Heart left ventricle (tissue), 13 donors: ENCODE results near the gene DAB1.

Experiments
- POLR2A ChIP-seq, 2 donors: fragments of 450-650 bp; IDR thresholded peaks; one replicate each; pipeline ENCODE4 v1.6.1; 2017; ENCODE audit warnings: antibody characterized with exemption in 2 of 2, mild to moderate bottlenecking in 2 of 2, moderate library complexity in 2 of 2
- TF ChIP-seq, protein P1 (sequence below), 12 donors: fragments of 200-600 bp; sonication (generic) in 4 of 12; IDR thresholded peaks; one replicate each; pipeline versions ENCODE4 v1.5.0 to v1.8.0; 2018 to 2022; ENCODE audit warnings: antibody characterized with exemption in 12 of 12, mild to moderate bottlenecking in 5 of 12
- donor health status: ischemic (EF 13 %, LVEDD 7.1; RV severe dilation, severe dysfunction).
- donor health status: DM: no; HTN: yes; CAD: no.
- donor health status: DM: no; HTN: no; CAD: no.
- donor health status: ischemic (EF 25% LVEDD 6.9; RV normal size, moderate dysfunction).
- donor health status: ischemic (EF 25% LVEDD 5.7; RV mildly dilated, moderate dysfunction).
- donor health status: ischemic (EF 35%, LVEDD 5.7; RV mildly dilated, moderate dysfunction).
- donor health status: nonischemic (EF 11% LVEDD 7.7; RV severe dilation, severe dysfunction).
- donor health status: DM: yes; HTN: yes; CAD: no.
- donor health status: PGD.
- donor health status: ischemic (EF 29% LVEDD 5.4; RV normal size, mild dysfunction).
- donor health status: nonischemic (EF 23%, LVEDD 6.1; RV moderate dilation, normal function).

DNA sequence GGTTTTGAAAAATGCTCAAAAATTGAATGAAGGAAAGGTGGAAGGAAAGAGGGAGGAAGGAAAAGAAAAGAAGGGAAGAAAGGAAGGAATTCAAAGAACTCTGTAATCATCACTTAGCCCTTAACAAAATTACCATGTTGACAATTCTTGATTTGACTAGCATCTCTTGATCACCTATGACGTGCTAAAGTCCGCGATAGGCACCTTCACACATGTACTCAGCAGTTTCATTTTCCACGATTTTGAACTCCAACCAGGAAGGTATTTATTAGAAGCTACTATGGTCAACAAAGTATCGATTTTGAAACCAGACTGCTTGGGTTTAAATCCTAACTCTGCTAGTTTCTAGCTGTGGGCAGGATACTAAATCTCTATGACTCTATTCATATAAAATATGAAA is 146.9 kb downstream of the DAB1 start:
- TF ChIP-seq, protein P1, sequence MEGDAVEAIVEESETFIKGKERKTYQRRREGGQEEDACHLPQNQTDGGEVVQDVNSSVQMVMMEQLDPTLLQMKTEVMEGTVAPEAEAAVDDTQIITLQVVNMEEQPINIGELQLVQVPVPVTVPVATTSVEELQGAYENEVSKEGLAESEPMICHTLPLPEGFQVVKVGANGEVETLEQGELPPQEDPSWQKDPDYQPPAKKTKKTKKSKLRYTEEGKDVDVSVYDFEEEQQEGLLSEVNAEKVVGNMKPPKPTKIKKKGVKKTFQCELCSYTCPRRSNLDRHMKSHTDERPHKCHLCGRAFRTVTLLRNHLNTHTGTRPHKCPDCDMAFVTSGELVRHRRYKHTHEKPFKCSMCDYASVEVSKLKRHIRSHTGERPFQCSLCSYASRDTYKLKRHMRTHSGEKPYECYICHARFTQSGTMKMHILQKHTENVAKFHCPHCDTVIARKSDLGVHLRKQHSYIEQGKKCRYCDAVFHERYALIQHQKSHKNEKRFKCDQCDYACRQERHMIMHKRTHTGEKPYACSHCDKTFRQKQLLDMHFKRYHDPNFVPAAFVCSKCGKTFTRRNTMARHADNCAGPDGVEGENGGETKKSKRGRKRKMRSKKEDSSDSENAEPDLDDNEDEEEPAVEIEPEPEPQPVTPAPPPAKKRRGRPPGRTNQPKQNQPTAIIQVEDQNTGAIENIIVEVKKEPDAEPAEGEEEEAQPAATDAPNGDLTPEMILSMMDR (IDR thresholded peaks at IDR 0.05), result no peak
- no peak for TF ChIP-seq POLR2A (IDR thresholded peaks at IDR 0.05)
